Breast epithelium (tissue), 4 donors: ENCODE data around the gene TNFSF10. TPM values are rescaled to one million over a fixed set of nuclear protein-coding genes. Genes with fewer than 3 reads are reported as not detected.
"Not testable (repeated sequence)": the region's sequence is repeated elsewhere in the genome, so short reads cannot be mapped to it uniquely, and the experiment has no call there.

Experiments used
- DNase-seq, 2 donors: peaks; one replicate each; pipeline ENCODE4 v3.0.0-alpha.2; 2019; ENCODE audit warnings: low spot score in 2 of 2
- H3K27ac ChIP-seq, 2 donors: fragments of 200-600 bp; sonication (generic) in 1 of 2; one replicate each; pipeline ENCODE4 v1.5.1; 2016 to 2019; ENCODE audit warnings: mild to moderate bottlenecking in 1 of 2
- H3K27me3 ChIP-seq, 2 donors: fragments of 200-600 bp; sonication (generic) in 1 of 2; one replicate each; pipeline versions ENCODE4 v1.5.1 to v1.6.0; 2017 to 2019; ENCODE audit warnings: control low read depth in 1 of 2, mild to moderate bottlenecking in 1 of 2
- H3K36me3 ChIP-seq: fragments of 200-600 bp; one replicate; pipeline ENCODE4 v1.5.1; 2019
- H3K4me1 ChIP-seq, 2 donors: fragments of 200-600 bp; sonication (generic); one replicate each; pipeline ENCODE4 v1.5.1; 2016 to 2019; ENCODE audit warnings: control low read depth in 1 of 2
- H3K4me3 ChIP-seq, 3 donors: fragments of 200-600 bp; sonication (generic); 1 replicate in 2 of 3; 2 replicates in 1 of 3; pipeline ENCODE4 v1.5.1; 2016 to 2019; ENCODE audit warnings: mild to moderate bottlenecking in 3 of 3, moderate library complexity in 2 of 3
- H3K9me3 ChIP-seq, 2 donors: fragments of 200-600 bp; sonication (generic) in 1 of 2; one replicate each; pipeline ENCODE4 v1.5.1; 2016 to 2019; ENCODE audit warnings: control low read depth in 1 of 2
- POLR2A ChIP-seq: fragments of 450-650 bp; IDR thresholded peaks from one replicate; pipeline ENCODE4 v1.6.1; 2016; ENCODE audit warnings: antibody characterized with exemption, mild to moderate bottlenecking, moderate library complexity
- POLR2AphosphoS5 ChIP-seq, 3 donors: sonication (generic); formaldehyde crosslinking; IDR thresholded peaks; one replicate each; pipeline ENCODE4 v1.6.1; 2017; ENCODE audit warnings: antibody characterized with exemption in 3 of 3
- intact Hi-C: fragments of 100-400 bp; cut with DNase I; formaldehyde crosslinking; loops from one replicate; pipeline ENCODE4 v1.15.1; 2023; ENCODE audit warnings: low total_unique reads
- total RNA-seq, 3 donors: library from RNA; depleted of rRNA; stranded (reverse); fragments of >200 nt; gene quantifications; one replicate each; pipeline ENCODE4 v1.1.0, GENCODE V29; 2016
- TF ChIP-seq, protein P1 (sequence below), 3 donors: fragments of 450-650 bp; IDR thresholded peaks; one replicate each; pipeline ENCODE4 v1.5.1; 2016 to 2017; ENCODE audit warnings: antibody characterized with exemption in 3 of 3, mild to moderate bottlenecking in 3 of 3, moderate library complexity in 3 of 3

Gene TNFSF10
- total RNA-seq, 3 donors from 2014 or later = 37.0 to 294 (median 155) TPM

DNA sequence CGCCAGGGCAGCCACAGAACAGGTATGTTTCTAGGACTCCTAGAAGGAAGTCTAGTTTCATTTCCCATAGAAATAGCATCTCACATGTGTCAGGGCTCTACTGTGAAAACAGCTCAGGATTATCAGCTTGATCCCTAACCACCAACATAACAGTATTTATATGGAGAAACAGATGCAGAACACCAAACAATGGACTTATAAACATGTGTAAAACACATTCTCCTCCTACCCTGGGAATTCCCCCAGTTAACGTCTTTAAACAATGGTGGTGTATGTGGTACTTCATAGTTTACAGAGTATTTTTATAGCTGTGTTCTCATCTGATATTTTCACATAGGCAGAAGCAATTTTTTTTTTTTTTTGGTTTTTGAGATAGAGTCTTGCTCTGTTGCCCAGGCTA, 9.7 kb downstream of the TNFSF10 start:
- H3K27ac ChIP-seq = peak overlapping the region; percentile 52 to 84

DNA sequence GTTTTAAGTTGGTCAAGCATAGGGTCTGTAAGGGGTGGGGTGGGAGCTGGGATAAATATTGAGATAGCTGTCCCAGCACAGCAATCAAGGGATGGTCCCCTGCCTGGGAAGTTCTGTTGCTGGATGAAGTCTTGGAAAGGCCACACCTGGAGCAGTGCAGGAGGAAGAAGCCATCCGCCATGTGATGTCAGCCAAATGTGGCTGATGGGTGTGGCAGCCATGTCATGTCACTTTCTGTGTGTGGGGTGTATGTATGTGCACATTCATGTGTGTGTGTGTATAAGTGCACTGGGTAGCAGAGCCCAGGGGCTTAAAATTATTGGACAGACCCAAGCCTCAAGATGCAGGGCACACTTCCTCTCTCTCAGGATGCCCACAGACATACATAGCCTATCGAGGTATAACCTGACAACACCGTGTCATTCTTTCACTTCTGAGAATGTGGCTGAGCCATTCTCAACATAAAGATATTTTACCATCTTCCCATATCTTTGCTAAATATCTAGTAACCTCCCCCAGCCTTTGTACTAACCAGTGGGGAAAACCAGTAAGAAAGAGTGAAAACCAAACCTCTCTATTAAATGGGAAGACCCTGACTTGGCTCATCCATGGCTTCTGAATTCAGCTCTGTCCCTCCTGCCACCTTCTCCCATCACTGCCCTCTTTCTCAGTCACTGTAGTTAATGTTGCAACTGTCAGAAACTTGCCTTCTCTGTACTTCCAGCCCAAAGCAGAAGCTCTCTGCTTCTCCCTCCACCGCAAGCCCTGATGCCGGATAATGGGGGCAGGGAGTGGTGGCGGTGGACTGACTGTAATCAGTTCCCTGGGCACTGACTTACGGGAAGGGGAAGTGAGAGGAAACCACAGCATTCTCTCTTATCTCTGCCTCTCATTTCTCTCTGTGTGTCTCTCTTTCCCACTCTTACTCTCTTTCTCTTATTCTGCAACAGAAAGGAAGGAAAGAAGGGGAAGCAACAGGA, 11.2 kb downstream of the TNFSF10 start:
- Histone ChIP-seq H3K27me3 (no peaks in the 10 kb centered on the region), H3K27ac (peak overlapping the region; percentile 60 to 84), H3K4me1 (peaks cover 4 to 8% of the 10 kb centered on the region in 2 donors), H3K9me3 (no peaks in the 10 kb centered on the region), H3K36me3 (no peaks in the 10 kb centered on the region), H3K4me3 (no peak overlapping the region)
- TF ChIP-seq POLR2AphosphoS5 (IDR thresholded peaks at IDR 0.05) = peak in 2 of 3 donors; percentile 16 to 18
- TF ChIP-seq, protein P1, sequence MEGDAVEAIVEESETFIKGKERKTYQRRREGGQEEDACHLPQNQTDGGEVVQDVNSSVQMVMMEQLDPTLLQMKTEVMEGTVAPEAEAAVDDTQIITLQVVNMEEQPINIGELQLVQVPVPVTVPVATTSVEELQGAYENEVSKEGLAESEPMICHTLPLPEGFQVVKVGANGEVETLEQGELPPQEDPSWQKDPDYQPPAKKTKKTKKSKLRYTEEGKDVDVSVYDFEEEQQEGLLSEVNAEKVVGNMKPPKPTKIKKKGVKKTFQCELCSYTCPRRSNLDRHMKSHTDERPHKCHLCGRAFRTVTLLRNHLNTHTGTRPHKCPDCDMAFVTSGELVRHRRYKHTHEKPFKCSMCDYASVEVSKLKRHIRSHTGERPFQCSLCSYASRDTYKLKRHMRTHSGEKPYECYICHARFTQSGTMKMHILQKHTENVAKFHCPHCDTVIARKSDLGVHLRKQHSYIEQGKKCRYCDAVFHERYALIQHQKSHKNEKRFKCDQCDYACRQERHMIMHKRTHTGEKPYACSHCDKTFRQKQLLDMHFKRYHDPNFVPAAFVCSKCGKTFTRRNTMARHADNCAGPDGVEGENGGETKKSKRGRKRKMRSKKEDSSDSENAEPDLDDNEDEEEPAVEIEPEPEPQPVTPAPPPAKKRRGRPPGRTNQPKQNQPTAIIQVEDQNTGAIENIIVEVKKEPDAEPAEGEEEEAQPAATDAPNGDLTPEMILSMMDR (IDR thresholded peaks at IDR 0.05) = no peak
- DNase-seq = no peak
- intact Hi-C loops = no loop called here

More for the DNA sequence above, 9.7 kb downstream of the TNFSF10 start:
- intact Hi-C loops = no loop called here
- Histone ChIP-seq H3K36me3 (no peaks in the 10 kb centered on the region), H3K9me3 (no peaks in the 10 kb centered on the region), H3K4me3 (no peak overlapping the region), H3K4me1 (peaks cover 6 to 22% of the 10 kb centered on the region in 2 donors), H3K27me3 (no peaks in the 10 kb centered on the region)
- TF ChIP-seq POLR2A (no peak), POLR2AphosphoS5 (IDR thresholded peaks at IDR 0.05) (no peak)
- TF ChIP-seq, protein P1 (IDR thresholded peaks at IDR 0.05) = no peak
- DNase-seq = no peak

DNA sequence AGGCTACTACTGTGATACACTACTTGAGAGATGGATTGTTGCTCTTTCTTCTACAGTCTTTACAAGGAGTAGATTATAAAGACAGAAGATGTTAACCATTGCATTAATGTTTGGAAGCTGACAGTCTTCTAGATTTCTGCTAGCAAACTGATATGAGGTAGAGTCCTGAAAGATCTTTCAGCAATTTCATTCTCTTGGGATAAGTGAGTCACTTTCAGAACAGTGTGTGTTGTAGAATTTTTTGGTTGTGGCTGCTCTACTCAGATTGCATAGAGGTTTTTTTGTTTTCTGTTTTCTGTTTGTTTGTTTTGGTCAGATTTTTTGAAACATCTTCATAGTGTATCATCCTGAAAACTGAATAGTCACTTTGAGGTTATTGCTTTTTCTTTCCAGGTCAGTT, 17.1 kb downstream of the TNFSF10 start:
- Histone ChIP-seq H3K4me1 (no peaks in the 10 kb centered on the region), H3K27ac (no peak overlapping the region), H3K36me3 (no peaks in the 10 kb centered on the region), H3K9me3 (peaks cover 0 to 7% of the 10 kb centered on the region in 2 donors), H3K4me3 (no peak overlapping the region), H3K27me3 (no peaks in the 10 kb centered on the region)
- intact Hi-C loops = no loop called here
- no peak for DNase-seq
- TF ChIP-seq POLR2AphosphoS5 (IDR thresholded peaks at IDR 0.05) (no peak), POLR2A (no peak)
- TF ChIP-seq, protein P1 (IDR thresholded peaks at IDR 0.05) = no peak

DNA sequence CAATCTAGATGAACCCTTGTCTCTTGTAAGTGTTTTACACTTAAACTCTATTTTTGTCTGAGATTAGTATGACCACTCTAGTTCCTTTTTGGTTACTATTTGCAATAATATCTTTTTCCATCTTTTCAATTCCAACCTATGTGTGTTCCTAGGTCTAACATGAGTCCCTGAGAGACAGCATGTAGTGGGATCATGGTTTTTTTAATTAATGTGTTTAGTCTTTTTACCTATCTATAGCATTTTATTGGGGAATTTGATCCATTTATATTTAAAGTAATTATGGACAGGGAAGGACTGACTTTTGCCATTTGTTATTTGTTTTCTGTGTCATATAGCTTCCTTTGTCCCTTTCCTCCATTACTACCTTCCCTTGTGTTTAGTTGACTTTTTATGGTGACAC, 21.7 kb downstream of the TNFSF10 start:
- Histone ChIP-seq H3K9me3 (peaks cover 0 to 7% of the 10 kb centered on the region in 2 donors), H3K27ac (no peak overlapping the region), H3K4me3 (no peak overlapping the region), H3K27me3 (no peaks in the 10 kb centered on the region), H3K36me3 (no peaks in the 10 kb centered on the region), H3K4me1 (no peaks in the 10 kb centered on the region)
- TF ChIP-seq POLR2A (no peak), POLR2AphosphoS5 (IDR thresholded peaks at IDR 0.05) (no peak)
- TF ChIP-seq, protein P1 (IDR thresholded peaks at IDR 0.05) = no peak
- no peak for DNase-seq
- intact Hi-C loops = loop anchor here (5.0 kb wide), 1 partner anchor 161 kb away; no protein-coding TSS in a partner anchor

DNA sequence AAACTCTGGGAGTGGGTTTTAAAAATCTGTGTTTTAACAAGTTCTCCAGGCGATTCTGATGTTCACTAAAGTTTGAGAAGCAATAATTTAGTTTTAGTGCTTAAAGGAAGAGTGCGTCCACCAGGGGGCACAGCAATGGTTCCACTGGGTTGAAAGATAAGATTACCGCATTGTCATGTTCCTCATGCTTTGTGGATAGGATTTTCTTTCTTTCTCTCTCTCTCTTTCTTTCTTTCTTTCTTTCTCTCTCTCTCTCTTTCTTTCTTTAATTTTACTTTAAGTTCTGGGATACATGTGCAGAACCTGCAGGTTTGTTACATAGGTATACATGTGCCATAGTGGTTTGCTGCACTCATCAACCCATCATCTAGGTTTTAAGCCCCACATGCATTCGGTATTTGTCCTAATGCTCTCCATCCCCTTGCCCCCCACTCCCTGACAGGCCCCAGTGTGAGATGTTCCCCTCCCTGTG, 33.0 kb downstream of the TNFSF10 start:
- peak; percentile 51 to 77 for DNase-seq
- H3K27ac ChIP-seq = peak overlapping the region in 1 of 2 donors; percentile 4
- H3K4me3 ChIP-seq, H3K9me3 ChIP-seq, H3K4me1 ChIP-seq, H3K27me3 ChIP-seq, intact Hi-C loops, H3K36me3 ChIP-seq: not testable (repeated sequence)
- TF ChIP-seq POLR2AphosphoS5 (IDR thresholded peaks at IDR 0.05) = peak in 2 of 3 donors; percentile 34 to 58
- TF ChIP-seq, protein P1 (IDR thresholded peaks at IDR 0.05) = peak; percentile 82 to 91 (median 83)
